Cardiac septum (tissue), 1 donor: ENCODE measurements around the gene TMC1. TPM values are rescaled to one million over a fixed set of nuclear protein-coding genes. Genes with fewer than 3 reads are reported as not detected.

Source experiments
- DNase-seq: peaks from one replicate; pipeline ENCODE4 v3.0.0-alpha.2; 2020; ENCODE audit warnings: low spot score
- intact Hi-C: fragments of 100-400 bp; cut with DNase I; formaldehyde crosslinking; loops from one replicate; pipeline ENCODE4 v1.14.0; 2022
- total RNA-seq: library from RNA; stranded (reverse); fragmentation: NEBNext Ultra II Directional; extraction: Animal tissue kit (Norgen Biotek cat#: 25700); gene quantifications from one replicate; pipeline ENCODE4 v1.2.1, GENCODE V29; 2021
- donor health status: DM: no; HTN: no; CAD: no.

The TMC1 gene
- total RNA-seq, 1 donor from 2014 or later: 0.27 TPM

- intact Hi-C loops: no loop called here
- no peak for DNase-seq
These were observed 42.4 kb downstream of the TMC1 start for GRCh38 chr9:72563806-72564205.

- intact Hi-C loops: no loop called here
- DNase-seq: no peak
These were observed 43.3 kb downstream of the TMC1 start for GRCh38 chr9:72564479-72565281.

DNA sequence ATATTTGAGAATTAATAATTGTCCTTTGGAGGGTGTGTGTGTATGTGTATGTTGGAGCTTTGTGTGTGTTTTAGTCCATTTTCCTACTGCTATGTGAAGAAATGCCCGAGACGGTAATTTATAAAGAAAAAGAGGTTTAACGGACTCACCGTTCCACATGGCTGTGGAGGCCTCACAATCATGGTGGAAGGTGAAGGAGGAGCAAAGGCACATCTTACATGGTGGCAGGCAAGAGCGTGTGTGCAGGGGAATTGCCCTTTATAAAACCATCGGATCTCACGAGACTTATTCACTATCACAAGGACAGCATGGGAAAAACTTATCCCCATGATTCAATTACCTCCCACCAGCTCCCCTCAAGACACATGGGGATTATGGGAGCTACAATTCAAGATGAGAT lies 44.1 kb downstream of the TMC1 start:
- DNase-seq: no peak
- intact Hi-C loops: no loop called here

DNA sequence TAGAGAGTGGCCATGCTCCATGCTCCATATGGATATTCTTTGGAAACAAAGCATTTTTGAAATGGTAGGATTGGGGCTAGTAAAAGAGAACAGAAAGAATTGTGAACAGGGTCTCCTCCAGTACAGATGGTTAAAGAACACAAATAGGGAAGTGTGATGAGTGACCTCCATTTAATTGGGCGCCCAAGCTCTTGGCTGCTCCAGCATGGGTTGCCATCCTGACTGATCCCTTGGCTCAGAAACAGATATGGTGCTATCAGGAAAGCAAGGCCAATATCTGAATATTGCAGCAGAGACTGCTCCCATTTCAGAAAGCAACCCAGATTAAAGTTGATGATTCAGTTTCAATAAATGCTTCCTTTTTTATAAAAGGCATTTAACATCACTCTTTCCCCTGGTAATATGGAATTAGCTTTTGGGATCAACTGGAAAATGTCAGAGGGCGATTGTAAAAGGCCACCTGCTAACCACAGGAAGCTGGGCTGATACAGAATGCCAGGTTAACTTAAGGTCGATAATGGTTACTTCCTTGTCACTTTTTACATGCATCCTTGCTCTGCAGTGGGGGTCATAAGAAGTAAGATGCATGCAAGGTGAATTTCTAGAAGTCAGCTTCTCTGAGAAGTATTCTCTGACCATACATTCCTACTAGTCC lies 52.9 kb downstream of the TMC1 start:
- DNase-seq: no peak
- intact Hi-C loops: no loop called here

GRCh38 chr9:72575666-72576065 lies 54.3 kb downstream of the TMC1 start:
- intact Hi-C loops: loop anchor here (5.0 kb wide), 2 partner anchors 48 to 208 kb away; partner anchors contain the start of gene ZFAND5

DNA sequence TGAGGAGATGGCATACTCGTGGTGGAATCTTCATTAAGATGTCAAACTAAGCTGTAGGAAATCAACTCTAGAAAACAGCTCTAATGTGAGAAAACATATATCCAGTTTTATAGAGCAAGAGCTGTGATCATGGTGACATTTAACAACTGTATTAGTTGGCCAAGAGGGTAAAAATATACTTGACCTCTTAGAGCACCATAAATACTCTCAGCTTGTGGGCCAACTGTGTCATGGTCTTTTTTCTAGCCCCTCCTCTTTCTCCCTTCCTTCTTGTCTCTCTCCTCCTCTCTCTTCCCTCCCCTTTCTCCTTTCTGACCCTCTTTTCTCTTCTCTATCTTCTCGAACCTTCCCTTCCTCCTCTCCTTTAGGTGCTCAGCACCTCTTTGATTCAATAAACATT lies 54.7 kb downstream of the TMC1 start:
- DNase-seq: no peak
- intact Hi-C loops: loop anchor here (5.0 kb wide), 2 partner anchors 49 to 209 kb away; partner anchors contain the start of gene ZFAND5

More at GRCh38 chr9:72575666-72576065, 54.3 kb downstream of the TMC1 start:
- DNase-seq: no peak

DNA sequence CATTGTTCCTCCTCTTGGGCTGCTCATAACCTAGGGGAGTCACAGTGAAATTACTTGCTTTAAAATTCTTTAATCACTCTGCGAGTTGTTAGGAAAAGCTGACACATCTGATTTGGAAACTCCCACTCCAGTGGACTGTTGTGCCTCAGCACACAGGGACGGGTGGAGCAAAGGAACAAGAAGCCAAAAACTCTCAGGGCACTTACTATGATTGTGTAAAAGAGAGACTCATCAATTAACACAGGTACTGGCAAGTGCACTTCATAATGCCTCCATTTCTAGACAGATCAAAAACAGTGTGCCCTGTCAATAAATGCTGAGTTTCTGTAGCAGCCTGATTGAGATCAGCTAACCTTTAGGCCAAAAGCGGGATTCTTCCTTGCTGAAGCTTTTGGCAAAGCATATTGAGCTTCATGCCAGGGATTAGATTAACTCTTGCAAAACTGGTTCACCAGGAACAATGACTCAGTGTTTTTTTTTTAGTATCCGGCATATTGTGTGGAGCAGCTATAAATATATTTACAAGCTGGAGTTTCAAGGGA lies 55.9 kb downstream of the TMC1 start:
- intact Hi-C loops: loop anchor here (5.0 kb wide), 2 partner anchors 50 to 210 kb away; partner anchors contain the start of gene ZFAND5
- no peak for DNase-seq

GRCh38 chr9:72579190-72579589 lies 57.8 kb downstream of the TMC1 start:
- DNase-seq: no peak
- intact Hi-C loops: loop anchor here (5.0 kb wide), 2 partner anchors 52 to 212 kb away; partner anchors contain the start of gene ZFAND5

DNA sequence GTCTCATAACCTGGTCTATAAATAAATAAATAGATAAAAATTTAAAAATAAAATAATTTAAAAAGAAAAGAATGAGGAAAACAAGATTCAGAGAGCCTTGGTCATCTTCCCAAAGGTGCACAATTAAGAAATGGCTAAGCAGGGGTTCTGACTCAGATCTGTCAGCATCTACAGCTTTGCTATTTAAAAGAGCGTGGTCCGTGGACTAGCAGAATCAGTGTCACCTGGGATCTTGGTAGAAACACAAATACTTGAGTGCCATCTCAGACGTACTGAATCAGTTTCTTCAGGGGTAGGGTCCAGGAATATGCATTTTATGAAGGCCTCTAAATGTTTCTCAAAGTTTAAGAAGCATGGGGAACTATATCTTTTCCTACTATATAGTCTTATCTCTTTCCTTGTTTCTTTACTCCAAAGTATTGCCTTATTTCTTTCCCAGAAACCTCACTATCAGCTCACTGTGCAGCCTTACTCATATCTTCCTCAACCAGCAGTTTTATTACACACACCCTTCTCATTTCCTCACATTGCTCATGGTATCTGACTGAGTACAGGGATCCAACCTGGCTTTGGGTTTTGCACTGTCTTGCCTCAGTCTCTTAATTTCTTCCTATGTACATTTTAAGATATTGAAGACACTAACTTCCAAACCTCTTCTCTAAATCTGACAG lies 58.6 kb downstream of the TMC1 start:
- DNase-seq: no peak
- intact Hi-C loops: loop anchor here (5.0 kb wide), 2 partner anchors 53 to 213 kb away; partner anchors contain the start of gene ZFAND5

DNA sequence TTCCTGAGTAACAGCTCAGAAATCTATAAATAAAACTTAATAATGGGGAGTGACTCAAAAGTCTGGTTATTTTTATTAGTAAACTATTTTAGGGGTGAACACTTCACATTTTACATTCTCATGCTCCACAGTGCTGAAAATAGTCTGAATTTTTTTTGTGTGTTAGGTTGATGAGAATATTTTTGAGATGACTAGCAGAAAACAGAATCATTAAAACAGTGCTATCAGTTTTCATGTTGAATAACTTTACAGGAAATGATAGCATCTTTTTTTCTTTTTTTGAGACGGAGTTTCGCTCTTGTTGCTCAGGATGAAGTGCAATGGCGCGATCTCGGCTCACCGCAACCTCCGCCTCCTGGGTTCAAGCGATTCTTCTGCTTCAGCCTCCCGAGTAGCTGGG lies 60.3 kb downstream of the TMC1 start:
- intact Hi-C loops: no loop called here
- DNase-seq: no peak

- intact Hi-C loops: no loop called here
- no peak for DNase-seq
These were observed 62.0 kb downstream of the TMC1 start for GRCh38 chr9:72583370-72583769.

GRCh38 chr9:72586388-72587130 lies 65.2 kb downstream of the TMC1 start:
- no peak for DNase-seq
- intact Hi-C loops: no loop called here

GRCh38 chr9:72588336-72588735 lies 66.9 kb downstream of the TMC1 start:
- no peak for DNase-seq

DNA sequence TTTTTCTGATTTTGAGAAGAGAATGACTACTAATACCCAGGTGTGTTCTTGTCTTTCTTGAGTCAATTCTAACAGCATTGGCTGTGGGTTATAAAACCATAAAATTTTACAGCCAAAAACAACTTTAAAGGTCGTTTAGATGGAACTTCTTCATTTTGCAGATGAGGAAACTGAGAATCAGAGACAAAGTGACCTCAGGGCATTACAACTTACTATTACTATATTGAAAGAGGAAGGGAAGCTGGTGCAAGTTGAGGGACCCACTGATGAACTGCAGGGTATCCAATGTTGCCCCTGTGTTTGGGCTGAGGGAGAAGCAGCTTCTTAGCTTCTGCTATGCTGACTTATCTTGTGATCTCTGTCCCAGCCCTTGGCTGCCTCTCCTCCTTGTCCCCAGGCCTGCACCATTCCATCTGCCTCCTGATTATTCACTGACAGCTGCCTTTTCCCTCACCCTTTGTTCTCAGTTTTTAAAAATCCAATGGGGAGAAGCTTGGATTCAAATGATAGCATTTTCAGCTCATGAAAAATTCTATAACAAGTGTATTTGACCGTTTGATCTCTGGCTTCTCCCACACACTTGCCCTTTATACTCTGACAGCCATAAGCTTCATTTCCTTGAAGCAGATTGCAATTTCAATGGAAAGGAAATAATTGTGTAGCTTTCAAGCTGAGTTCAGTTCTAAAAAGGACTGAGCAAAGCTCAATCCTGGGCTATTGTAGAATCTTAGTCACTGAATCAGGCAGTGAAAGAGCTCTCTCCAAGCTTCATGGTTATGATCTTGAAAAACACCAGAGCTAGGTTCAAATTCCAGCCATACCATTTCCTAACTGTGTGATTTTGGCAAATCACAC lies 68.5 kb downstream of the TMC1 start:
- intact Hi-C loops: loop anchor here (5.0 kb wide), 2 partner anchors 63 to 228 kb away; no protein-coding TSS in a partner anchor
- no peak for DNase-seq

More at GRCh38 chr9:72588336-72588735, 66.9 kb downstream of the TMC1 start:
- intact Hi-C loops: no loop called here

GRCh38 chr9:72590824-72591223 lies 69.4 kb downstream of the TMC1 start:
- intact Hi-C loops: loop anchor here (5.0 kb wide), 2 partner anchors 64 to 229 kb away; no protein-coding TSS in a partner anchor
- no peak for DNase-seq

- intact Hi-C loops: loop anchor here (1.0 to 5.0 kb wide), 4 partner anchors 65 to 311 kb away; no protein-coding TSS in a partner anchor
These were observed 71.3 kb downstream of the TMC1 start for GRCh38 chr9:72592502-72593403.

More at GRCh38 chr9:72592502-72593403, 71.3 kb downstream of the TMC1 start:
- no peak for DNase-seq
